NCI-H2107 treated with DMSO at 0.1 percent for 48 hours (cell line): Measurements from ENCODE around the gene TUBGCP6.
"Not testable (repeated sequence)": the region's sequence is repeated elsewhere in the genome, so short reads cannot be mapped to it uniquely, and the experiment has no call there.

ENCODE experiments used
- DNase-seq: peaks from one replicate; lab custom pipeline; 2025; ENCODE audit not compliant: unreplicated experiment; lab: John Stamatoyannopoulos, UW

The TUBGCP6 gene

DNA sequence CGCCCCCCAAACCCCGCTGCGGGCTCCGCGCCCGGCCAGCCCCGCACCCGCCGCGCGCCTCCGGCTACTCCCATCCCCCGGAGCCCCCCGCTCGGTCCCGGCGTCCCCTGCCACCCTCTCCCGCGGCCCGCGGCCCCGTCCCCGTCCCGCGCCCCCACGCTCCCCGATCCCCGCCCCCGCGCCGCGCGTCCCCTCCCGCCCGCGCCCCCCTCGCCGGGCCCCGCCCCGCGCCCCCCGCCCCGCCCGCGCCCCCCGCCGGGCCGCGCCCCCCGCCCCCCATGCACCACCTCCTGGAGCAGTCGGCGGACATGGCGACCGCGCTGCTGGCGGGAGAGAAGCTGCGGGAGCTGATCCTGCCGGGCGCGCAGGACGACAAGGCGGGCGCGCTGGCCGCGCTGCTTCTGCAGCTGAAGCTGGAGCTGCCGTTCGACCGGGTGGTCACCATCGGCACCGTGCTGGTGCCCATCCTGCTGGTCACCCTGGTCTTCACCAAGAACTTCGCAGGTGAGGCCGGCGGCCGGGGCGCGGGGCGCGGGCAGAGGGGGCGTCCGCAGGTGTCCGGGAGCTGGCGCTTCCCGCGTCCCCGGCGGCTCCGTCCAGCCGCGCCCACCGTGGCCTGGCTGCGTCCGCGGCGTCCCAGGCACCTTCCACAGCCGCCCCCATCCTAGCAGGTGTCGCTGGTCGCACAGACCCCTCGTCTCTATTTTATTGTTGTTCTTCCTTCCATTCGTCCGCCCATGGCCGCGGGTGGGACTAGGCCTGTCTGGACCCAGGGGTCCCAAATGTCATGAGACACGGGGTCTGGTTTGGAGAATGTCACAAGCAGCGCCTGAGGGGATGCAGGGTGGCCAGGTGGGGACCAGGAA, 74.1 kb downstream of the TUBGCP6 start, which contains the start of gene PANX2:
Gene PANX2, plus strand, starts transcription at position 279 of the 866 bp plus-strand sequence. Its CDS starts 0 bp downstream, at position 279.
- no peak for DNase-seq

DNA sequence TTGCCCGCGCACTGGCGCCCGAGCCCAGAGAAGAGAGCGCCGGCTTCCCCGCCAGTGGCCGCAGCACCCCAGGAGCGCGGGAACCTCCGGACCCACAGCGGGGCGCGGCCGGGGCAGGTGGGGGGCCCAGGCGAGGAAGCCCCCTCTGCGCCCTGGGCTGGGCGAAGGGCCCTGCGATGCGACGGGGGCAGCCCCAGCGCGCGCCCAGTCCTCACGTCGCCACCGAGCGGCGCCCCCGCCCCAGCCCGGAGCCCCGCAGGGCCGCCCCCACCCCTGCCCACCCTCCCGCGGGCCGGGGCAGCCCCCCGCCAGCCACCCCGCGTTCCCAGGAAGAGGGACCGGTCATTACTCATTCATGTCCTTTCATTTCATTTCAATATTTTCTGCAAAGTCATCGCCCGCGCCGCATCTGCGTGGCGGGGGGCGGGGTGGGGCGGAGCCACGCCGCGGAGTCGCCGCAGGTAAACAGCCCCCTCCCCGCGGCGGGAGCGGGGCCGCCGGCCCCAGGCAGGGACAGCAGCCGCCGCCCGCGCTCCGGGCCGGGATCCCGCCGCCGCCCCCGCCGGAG, 75.0 kb downstream of the TUBGCP6 start:
- DNase-seq: no peak

DNA sequence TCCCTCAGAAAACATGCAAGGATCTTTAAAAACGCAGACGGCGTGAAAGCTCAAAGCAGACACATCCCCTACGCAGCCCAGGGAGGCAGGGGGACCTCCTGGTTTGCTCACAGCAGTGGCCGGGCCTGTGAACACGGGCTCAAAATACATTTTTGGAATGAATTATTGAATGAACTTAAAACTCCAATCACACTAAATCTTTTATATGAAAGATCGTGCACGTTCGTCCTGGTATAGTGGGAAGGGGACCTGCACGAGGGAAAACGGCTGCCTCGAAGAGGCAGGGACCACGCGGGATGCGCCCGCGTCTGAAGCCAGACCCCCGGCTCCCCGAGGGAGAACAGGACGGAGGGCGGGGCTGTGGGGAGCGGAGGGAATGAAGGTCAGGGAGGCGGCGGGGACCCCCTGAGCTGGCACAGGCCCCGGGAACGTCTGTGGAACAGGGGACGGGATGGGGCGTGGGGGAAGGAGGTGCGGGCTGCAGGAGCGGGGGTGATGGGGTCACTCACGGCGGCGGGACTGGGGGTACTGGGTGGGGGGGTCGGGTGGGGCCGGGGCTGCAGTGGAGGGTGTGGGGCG, 75.6 kb downstream of the TUBGCP6 start:
- DNase-seq: no peak

DNA sequence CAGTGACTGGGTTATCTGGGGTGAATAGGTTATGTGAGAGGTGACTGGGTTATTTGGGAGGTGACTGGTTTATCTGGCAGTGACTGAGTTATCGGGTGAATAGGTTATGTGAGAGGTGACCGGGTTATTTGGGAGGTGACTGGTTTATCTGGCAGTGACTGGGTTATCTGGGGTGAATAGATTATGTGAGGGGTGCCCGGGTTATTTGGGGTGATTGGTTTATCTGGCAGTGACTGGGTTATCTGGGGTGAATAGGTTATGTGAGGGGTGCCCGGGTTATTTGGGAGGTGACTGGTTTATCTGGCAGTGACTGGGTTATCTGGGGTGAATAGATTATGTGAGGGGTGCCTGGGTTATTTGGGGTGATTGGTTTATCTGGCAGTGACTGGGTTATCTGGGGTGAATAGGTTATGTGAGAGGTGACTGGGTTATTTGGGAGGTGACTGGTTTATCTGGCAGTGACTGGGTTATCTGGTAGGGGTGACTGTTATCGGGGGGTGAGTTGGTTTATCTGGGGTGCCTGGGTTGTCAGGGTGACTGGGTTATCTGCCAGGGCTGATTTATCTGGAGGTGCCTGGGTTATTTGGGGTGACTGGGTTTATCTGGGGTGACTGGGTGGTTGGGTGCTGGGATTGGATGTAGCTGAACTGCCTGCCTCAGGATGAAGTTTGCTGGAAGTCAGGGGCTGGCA, 76.2 kb downstream of the TUBGCP6 start:
- DNase-seq: not testable (repeated sequence)

DNA sequence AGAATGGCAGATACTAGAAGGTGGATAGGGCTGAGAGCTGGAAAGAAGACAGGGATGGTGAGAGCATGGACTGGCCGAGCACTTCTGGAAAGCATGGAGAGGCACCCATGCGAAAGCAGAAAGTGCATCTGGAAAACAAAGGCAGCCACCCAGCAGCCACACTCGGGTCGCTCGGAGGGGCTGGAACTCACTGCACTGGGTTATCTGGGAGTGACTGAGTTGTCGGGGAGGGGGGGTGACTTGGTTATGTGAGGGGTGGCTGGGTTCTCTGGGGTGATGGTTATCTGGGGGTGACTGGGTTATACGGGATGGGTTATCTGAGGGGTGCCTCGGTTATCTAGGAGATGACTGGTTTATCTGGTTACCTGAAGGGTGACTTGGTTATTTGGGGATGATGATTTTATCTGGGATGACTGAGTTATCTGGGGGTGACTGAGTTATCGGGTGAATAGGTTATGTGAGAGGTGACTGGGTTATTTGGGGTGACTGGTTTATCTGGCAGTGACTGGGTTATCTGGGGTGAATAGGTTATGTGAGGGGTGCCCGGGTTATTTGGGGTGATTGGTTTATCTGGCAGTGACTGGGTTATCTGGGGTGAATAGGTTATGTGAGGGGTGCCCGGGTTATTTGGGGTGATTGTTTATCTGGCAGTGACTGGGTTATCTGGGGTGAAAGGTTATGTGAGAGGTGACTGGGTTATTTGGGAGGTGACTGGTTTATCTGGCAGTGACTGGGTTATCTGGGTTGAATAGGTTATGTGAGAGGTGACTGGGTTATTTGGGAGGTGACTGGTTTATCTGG, 76.9 kb downstream of the TUBGCP6 start:
- DNase-seq: no peak
